Osteoblast (primary cell): ENCODE data around the gene PFDN1. TPM values are rescaled to one million over a fixed set of nuclear protein-coding genes. Genes with fewer than 3 reads are reported as not detected.
A peak's percentile ranks its signal among the peaks of the same experiment; 100 is the strongest.

Experiments
- DNase-seq: peaks from one replicate; pipeline ENCODE4 v3.0.0; 2011; ENCODE audit warnings: low spot score, mixed read lengths; ENCODE audit not compliant: insufficient read length; ENCODE audit errors: missing footprints
- H2AFZ ChIP-seq: 2 replicates; pipeline ENCODE4 v1.6.0; 2011; ENCODE audit warnings: mild to moderate bottlenecking, low read length
- H3K27ac ChIP-seq: 2 replicates; pipeline ENCODE4 v1.5.1; 2011; ENCODE audit warnings: mild to moderate bottlenecking, low read depth, low read length, moderate library complexity
- H3K27me3 ChIP-seq: 2 replicates; pipeline ENCODE4 v1.6.0; 2012; ENCODE audit warnings: mild to moderate bottlenecking, control low read depth, inconsistent platforms, low read length, moderate library complexity; ENCODE audit not compliant: insufficient read depth
- H3K36me3 ChIP-seq: 2 replicates; pipeline ENCODE4 v1.5.1; 2011; ENCODE audit warnings: mild to moderate bottlenecking, low read length, control low read depth, moderate library complexity; ENCODE audit not compliant: insufficient read depth
- H3K4me1 ChIP-seq: 2 replicates; pipeline ENCODE4 v1.5.1; 2011; ENCODE audit warnings: mild to moderate bottlenecking, low read length, control low read depth, moderate library complexity; ENCODE audit not compliant: insufficient read depth
- H3K4me2 ChIP-seq: 2 replicates; pipeline ENCODE4 v1.6.0; 2011; ENCODE audit warnings: mild to moderate bottlenecking, low read length; ENCODE audit not compliant: insufficient read depth
- H3K4me3 ChIP-seq: fragments of 200-600 bp; sonication (generic); 3 replicates; pipeline ENCODE4 v1.5.1; 2012; ENCODE audit warnings: mild to moderate bottlenecking, low read length, inconsistent platforms; ENCODE audit not compliant: insufficient read depth
- H3K79me2 ChIP-seq: 2 replicates; pipeline ENCODE4 v1.6.0; 2012; ENCODE audit warnings: mild to moderate bottlenecking, low read length, control low read depth, inconsistent platforms; ENCODE audit not compliant: insufficient read depth
- H3K9me3 ChIP-seq: 2 replicates; pipeline ENCODE4 v1.5.1; 2011; ENCODE audit warnings: low read depth, low read length, control low read depth
- H4K20me1 ChIP-seq: 2 replicates; pipeline ENCODE4 v1.6.0; 2012; ENCODE audit warnings: mild to moderate bottlenecking, low read length, control low read depth; ENCODE audit not compliant: insufficient read depth
- total RNA-seq: library from RNA; depleted of rRNA; stranded (reverse); fragments of >200 nt; gene quantifications from 2 replicates; pipeline ENCODE4 v1.2.3, GENCODE V29; 2012
- TF ChIP-seq, protein P1 (sequence below): IDR thresholded peaks from 2 replicates; pipeline ENCODE4 v1.5.1; 2011; ENCODE audit warnings: mild to moderate bottlenecking, low read depth, low read length, moderate library complexity; ENCODE audit errors: extremely low read depth

The PFDN1 gene
- total RNA-seq, 1 donor: 65.9 TPM

DNA sequence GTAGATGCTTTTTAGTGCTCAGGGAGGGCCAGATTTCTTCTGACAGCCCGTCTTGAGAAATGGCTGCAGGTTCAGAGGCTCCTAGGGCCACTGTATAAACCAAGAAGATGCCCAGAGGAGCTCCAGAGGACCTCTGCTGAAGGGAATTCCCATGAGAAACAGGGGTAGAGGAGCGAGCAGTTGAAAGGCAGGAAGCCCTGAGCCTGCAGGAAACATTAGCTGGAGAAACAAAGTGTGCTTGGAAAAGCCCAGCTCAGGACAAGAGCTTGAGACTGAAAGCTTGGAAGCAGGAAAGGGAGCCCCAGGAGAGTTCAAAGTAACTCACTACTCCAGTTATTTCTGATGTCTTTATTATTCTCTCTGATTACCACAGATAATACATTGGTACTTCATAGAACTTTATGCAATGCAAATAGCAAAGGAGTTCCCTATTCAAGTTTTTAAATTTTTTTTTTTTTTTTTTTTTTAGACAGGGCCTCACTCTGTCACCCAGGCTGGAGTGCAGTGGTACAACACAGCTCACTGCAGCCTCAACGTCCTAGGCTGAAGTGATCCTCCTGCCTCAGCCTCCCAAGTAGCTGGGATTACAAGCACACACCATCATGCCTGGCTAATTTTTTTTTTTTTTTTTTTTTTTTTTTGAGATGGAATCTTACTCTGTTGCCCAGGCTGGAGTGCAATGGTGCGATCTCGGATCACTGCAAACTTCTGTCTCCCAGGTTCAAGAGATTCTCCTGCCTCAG, 27.0 kb upstream of the PFDN1 start:
- H3K27ac ChIP-seq: no peak overlapping the region
- TF ChIP-seq, protein P1, sequence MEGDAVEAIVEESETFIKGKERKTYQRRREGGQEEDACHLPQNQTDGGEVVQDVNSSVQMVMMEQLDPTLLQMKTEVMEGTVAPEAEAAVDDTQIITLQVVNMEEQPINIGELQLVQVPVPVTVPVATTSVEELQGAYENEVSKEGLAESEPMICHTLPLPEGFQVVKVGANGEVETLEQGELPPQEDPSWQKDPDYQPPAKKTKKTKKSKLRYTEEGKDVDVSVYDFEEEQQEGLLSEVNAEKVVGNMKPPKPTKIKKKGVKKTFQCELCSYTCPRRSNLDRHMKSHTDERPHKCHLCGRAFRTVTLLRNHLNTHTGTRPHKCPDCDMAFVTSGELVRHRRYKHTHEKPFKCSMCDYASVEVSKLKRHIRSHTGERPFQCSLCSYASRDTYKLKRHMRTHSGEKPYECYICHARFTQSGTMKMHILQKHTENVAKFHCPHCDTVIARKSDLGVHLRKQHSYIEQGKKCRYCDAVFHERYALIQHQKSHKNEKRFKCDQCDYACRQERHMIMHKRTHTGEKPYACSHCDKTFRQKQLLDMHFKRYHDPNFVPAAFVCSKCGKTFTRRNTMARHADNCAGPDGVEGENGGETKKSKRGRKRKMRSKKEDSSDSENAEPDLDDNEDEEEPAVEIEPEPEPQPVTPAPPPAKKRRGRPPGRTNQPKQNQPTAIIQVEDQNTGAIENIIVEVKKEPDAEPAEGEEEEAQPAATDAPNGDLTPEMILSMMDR: no peak
- H4K20me1 ChIP-seq: no peaks in the 10 kb centered on the region
- peaks cover 14% of the 10 kb centered on the region for H3K4me1 ChIP-seq
- H2AFZ ChIP-seq: peak overlapping the region; percentile 81
- no peaks in the 10 kb centered on the region for H3K9me3 ChIP-seq
- H3K27me3 ChIP-seq: no peaks in the 10 kb centered on the region
- peaks cover 21% of the 10 kb centered on the region for H3K36me3 ChIP-seq
- H3K4me2 ChIP-seq: no peak overlapping the region
- H3K4me3 ChIP-seq: no peak overlapping the region
- no peaks in the 10 kb centered on the region for H3K79me2 ChIP-seq
- no peak for DNase-seq

DNA sequence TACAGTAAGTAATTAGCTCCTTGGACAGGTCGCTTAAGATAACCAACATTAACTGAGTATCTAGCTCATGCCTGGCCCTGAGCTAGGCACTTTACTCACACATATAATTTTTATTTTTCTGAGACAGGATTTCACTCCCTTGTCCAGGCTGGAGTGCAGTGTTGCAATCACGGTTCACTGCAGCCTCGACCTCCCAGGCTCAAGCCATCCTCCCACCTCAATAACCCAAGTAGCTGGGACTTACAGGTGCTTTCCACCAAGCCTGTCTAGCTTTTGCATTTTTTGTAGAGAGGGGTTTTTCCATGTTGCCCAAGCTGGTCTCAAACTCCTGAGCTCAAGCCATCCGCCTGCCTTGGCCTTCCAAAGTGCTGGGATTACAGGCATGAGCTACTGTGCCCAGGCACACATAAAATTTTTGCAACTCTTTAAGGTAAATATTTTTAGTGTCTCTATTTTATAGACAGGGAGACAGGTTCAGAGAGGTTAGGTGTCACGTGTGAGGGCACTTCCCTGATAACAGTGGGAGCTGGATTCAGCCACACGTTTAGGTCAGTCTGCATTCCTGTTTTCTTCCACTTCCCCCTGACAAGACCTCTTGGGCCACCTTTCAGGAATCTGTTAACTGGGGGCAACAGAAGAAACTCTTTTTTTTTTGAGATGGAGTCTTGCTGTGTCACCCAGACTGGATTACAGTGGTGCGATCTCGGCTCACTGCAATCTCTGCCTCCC, 25.3 kb upstream of the PFDN1 start:
- Histone ChIP-seq H3K36me3 (peaks cover 12% of the 10 kb centered on the region), H3K27me3 (no peaks in the 10 kb centered on the region), H3K4me2 (no peak overlapping the region), H3K4me1 (peaks cover 31% of the 10 kb centered on the region), H2AFZ (no peak overlapping the region), H3K27ac (no peak overlapping the region), H3K4me3 (no peak overlapping the region), H4K20me1 (no peaks in the 10 kb centered on the region), H3K79me2 (no peaks in the 10 kb centered on the region), H3K9me3 (no peaks in the 10 kb centered on the region)
- TF ChIP-seq, protein P1: no peak
- peak; percentile 56 for DNase-seq

DNA sequence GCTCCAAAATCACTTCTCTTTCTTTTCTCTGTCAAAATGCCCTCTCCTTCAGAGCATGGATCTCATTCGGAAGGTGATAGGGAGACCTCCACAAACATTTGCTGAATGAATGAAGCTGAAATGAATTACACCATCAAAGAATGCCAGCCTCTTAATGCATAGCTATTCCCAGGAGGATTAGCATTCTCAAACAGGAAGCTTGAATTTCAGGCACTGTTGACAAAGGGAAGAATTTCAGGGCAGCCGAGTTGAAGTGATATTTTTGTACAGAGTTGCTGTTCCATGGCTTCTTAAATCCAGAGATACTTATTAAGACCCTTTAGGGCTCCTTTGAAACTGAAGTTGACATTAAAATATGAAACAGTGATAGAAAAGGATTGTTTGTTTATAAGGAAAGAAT, 24.7 kb upstream of the PFDN1 start:
- Histone ChIP-seq H2AFZ (no peak overlapping the region), H3K27me3 (no peaks in the 10 kb centered on the region), H3K9me3 (no peaks in the 10 kb centered on the region), H3K27ac (no peak overlapping the region), H3K36me3 (peaks cover 6% of the 10 kb centered on the region), H3K79me2 (no peaks in the 10 kb centered on the region), H4K20me1 (no peaks in the 10 kb centered on the region), H3K4me3 (no peak overlapping the region), H3K4me1 (peaks cover 36% of the 10 kb centered on the region), H3K4me2 (peak overlapping the region; percentile 8)
- DNase-seq: peak; percentile 71
- TF ChIP-seq, protein P1: no peak

DNA sequence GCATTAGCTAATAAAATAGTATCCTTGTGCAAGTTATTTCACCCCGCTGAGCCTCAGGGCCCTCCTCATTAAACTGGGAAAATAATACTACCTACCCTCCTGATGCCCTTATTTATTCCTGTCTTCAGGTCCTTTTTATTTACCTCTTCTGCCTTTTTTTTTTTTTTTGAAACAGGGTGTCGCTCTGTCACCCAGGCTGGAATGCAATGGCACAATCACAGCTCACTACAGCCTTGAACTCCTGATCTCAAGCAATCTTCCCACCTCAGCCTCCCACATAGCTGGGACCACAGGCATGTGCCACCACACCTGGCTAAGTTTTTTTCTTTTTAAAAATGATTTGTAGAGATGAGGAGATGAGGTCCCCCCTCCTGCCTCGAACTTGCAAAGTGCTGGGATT, 22.6 kb upstream of the PFDN1 start:
- no peak overlapping the region for H2AFZ ChIP-seq
- H3K27ac ChIP-seq: peak overlapping the region; percentile 82
- no peak overlapping the region for H3K4me3 ChIP-seq
- H3K79me2 ChIP-seq: no peaks in the 10 kb centered on the region
- no peak overlapping the region for H3K4me2 ChIP-seq
- H3K4me1 ChIP-seq: peaks cover 47% of the 10 kb centered on the region
- no peaks in the 10 kb centered on the region for H3K9me3 ChIP-seq
- no peaks in the 10 kb centered on the region for H3K36me3 ChIP-seq
- TF ChIP-seq, protein P1: no peak
- no peaks in the 10 kb centered on the region for H4K20me1 ChIP-seq
- no peaks in the 10 kb centered on the region for H3K27me3 ChIP-seq
- DNase-seq: no peak
